Measurements from ENCODE around the gene NR2F1-AS1. TPM values are rescaled to one million over a fixed set of nuclear protein-coding genes. Genes with fewer than 3 reads are reported as not detected.

The NR2F1-AS1 gene
- total and polyA plus RNA-seq, 2 donors (not counting 3 experiments of a cell fraction or from before 2014, with no cell fraction given): 4.2 to 13.8 TPM

DNA sequence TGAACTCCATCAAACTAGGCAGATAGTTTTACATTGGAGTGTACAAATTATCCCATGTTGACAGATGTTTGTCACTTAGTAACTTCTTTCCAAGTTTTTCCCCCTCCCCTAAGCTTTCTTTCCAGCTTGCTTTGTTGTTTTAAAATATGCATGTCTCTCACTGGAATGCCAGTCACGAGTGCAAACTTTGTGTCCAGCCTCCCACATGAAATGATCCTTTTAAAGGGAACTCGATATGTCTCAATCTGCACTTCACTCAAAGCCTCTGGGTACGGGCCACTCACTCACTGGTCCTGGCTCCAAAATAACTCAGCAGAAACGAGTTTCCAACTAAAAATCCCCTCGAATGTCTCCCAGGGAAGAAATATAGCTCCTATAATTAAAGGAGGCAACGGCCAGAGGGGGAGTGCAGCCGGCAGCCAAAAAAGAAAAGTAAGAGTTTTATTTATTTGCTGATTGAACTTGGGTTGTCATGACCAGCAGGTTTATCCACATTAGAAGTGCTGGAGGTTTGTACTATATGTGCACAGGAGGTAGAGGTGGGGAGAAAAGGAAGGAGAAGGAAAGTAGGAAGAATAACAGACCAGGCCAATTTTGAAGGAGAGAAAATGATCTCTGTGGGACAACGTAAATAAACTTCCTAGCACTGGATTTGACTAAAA lies 19.5 kb upstream of the NR2F1-AS1 start:
- ChIA-PET CTCF (interaction anchor here (1.4 to 5.8 kb wide), 4 partner anchors 12 to 691 kb away, joined by 3 to 25 read pairs (median 4); no protein-coding TSS in a partner anchor), POLR2A (no interaction called here)
- Histone ChIP-seq H3K9ac (replicated peaks; ENCODE audit: extremely low read depth, insufficient read depth, low read length) (no peak overlapping the region), H3K79me2 (ENCODE audit: control insufficient read depth, insufficient read depth, low read length) (no peaks in the 10 kb centered on the region), H2AFZ (ENCODE audit: low read depth, low read length) (no peak overlapping the region), H3K4me2 (ENCODE audit: insufficient read depth, low read length) (no peak overlapping the region), H4K20me1 (replicated peaks; ENCODE audit: control insufficient read depth, extremely low read depth, insufficient read depth, low read length) (no peaks in the 10 kb centered on the region), H3K36me3 (ENCODE audit: control insufficient read depth in 2 of 2, extremely low read depth in 1 of 2, insufficient read depth in 2 of 2, low read length in 2 of 2) (no peaks in the 10 kb centered on the region), H3K9me3 (replicated peaks; ENCODE audit: control insufficient read depth, insufficient read depth, low read length) (no peaks in the 10 kb centered on the region), H3K27me3 (ENCODE audit: control insufficient read depth in 2 of 2, insufficient read depth in 2 of 2, low read length in 2 of 2) (peaks cover 42 to 61% of the 10 kb centered on the region in 2 experiments), H3K27ac (ENCODE audit: insufficient read depth, low read depth, low read length) (no peak overlapping the region), H3K4me1 (ENCODE audit: control insufficient read depth, extremely low read depth, insufficient read depth, low read length) (no peaks in the 10 kb centered on the region), H3K9me1 (replicated peaks; ENCODE audit: control insufficient read depth, extremely low read depth, insufficient read depth, low read length) (no peaks in the 10 kb centered on the region), H3K4me3 (replicated peaks in 1 of 3; ENCODE audit: insufficient read depth in 1 of 3, low read depth in 1 of 3, low read length in 3 of 3) (no peak overlapping the region)
- intact Hi-C loops (cut with micrococcal nuclease): no loop called here
- FAIRE-seq: no peak
- TF ChIP-seq JUN (IDR thresholded peaks at IDR 0.05; ENCODE audit: borderline replicate concordance, insufficient read depth, insufficient read length, low read depth): no peak
- TF ChIP-seq FOS (IDR thresholded peaks at IDR 0.05; ENCODE audit: borderline replicate concordance, insufficient read depth, low read length): no peak
- no peak for TF ChIP-seq POLR2A (IDR thresholded peaks at IDR 0.05; ENCODE audit: low read depth, low read length)
- no peak for TF ChIP-seq EZH2 (IDR thresholded peaks at IDR 0.05; ENCODE audit: borderline replicate concordance, low read depth, low read length, severe bottlenecking)
- TF ChIP-seq MYC (IDR thresholded peaks at IDR 0.05; ENCODE audit: low read depth, low read length): no peak
- TF ChIP-seq, protein P1, sequence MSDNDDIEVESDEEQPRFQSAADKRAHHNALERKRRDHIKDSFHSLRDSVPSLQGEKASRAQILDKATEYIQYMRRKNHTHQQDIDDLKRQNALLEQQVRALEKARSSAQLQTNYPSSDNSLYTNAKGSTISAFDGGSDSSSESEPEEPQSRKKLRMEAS (IDR thresholded peaks at IDR 0.05; ENCODE audit: insufficient read depth, insufficient read length): no peak
- TF ChIP-seq GATA2 (IDR thresholded peaks at IDR 0.05; ENCODE audit: insufficient read depth, insufficient read length, low read depth, low read length): no peak
- no peak for TF ChIP-seq POLR2AphosphoS5 (IDR thresholded peaks at IDR 0.05; ENCODE audit: insufficient read depth, low read depth, low read length)
- TF ChIP-seq, protein P2, sequence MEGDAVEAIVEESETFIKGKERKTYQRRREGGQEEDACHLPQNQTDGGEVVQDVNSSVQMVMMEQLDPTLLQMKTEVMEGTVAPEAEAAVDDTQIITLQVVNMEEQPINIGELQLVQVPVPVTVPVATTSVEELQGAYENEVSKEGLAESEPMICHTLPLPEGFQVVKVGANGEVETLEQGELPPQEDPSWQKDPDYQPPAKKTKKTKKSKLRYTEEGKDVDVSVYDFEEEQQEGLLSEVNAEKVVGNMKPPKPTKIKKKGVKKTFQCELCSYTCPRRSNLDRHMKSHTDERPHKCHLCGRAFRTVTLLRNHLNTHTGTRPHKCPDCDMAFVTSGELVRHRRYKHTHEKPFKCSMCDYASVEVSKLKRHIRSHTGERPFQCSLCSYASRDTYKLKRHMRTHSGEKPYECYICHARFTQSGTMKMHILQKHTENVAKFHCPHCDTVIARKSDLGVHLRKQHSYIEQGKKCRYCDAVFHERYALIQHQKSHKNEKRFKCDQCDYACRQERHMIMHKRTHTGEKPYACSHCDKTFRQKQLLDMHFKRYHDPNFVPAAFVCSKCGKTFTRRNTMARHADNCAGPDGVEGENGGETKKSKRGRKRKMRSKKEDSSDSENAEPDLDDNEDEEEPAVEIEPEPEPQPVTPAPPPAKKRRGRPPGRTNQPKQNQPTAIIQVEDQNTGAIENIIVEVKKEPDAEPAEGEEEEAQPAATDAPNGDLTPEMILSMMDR (IDR thresholded peaks at IDR 0.05; ENCODE audit: extremely low read depth in 1 of 2, insufficient read depth in 1 of 2, low read depth in 1 of 2, low read length in 2 of 2): no peak
- no TSS peak for BruUV-seq (replicated peaks)
- dilution Hi-C loops (cut with MboI; ENCODE audit: extremely low pct_ligation_motif_present, low sequenced_read_pairs): no loop called here
- no peak for DNase-seq (ENCODE audit: low read depth, low spot score)
